Activated CD8-positive, alpha-beta memory T cell treated with anti-CD3 and anti-CD28 coated beads, Interleukin-2, amount 50 U/mL, for 24 hours (primary cell): ENCODE results near the gene HMGN1.

Source experiments
- DNase-seq: peaks from one replicate; pipeline ENCODE4 v3.0.0-alpha.2; 2020; ENCODE audit errors: extremely low read depth

HMGN1 gene

DNA sequence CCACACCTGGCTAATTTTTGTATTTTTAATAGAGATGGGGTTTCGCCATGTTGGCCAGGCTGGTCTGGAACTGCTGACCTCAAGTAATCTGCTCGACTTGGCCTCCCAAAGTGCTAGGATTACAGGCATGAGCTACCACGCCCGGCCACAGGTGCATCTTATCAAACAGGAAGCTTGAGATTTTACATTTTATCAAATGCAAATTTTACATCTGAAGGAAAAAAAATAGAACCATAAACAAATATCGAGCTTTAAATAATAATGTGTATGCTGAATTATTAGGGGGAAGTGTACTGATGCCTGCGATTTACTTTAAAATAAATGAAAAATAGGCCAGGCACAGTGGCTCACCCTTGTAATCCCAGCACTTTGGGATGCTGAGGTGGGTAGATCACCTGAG is 18.9 kb downstream of the HMGN1 start:
- no peak for DNase-seq

DNA sequence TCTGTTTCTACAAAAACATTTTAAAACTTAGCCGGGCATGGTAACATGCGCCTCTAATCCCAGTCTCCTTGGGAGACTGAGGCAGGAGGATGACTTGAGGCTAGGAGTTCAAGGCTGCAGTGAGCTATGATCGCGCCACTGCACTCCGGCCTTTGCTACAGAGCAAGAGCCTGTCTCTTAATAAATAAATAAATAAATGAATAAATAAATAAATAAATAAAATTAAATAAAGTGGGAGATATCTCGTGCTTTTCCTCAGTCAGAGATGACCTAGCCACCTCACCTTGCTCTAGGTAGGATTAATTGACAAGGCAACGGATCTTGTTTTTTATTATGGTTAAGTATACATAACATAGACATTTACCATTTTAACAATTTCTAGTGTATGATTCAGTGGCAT is 21.2 kb downstream of the HMGN1 start:
- DNase-seq, result no peak

DNA sequence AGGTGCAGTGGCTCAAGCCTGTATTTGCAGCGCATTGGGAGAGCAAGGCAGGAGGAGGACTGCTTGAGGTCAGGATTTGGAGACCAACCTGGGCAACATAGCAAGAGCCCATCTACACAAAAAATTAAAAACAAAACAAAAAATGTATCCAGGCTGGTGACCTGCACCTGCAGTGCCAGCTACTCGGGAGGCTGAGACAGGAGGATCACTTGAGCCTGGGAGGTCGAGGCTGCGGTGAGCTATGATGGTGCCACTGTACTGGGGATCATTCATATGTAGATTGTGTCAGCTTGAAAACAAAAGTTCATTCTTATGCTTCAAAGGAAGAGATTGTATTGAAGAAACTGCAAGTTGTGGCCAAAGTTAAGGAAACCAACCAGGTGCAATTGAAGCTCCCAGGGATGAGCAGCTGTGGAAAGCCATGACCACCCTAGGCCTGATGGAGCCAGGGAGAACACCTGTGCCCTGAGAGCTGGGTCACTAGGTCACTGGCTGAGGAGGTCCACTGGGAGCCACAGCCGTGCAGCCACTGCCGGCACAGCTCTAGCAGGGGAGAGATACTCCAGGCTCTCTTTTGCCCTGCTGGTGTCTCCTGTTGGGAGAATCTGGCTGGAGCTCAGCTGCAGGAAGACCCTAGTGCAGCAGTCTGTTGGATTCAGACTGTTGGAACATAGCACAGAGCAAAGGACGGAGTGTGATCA is 22.1 kb downstream of the HMGN1 start:
- DNase-seq, result no peak

DNA sequence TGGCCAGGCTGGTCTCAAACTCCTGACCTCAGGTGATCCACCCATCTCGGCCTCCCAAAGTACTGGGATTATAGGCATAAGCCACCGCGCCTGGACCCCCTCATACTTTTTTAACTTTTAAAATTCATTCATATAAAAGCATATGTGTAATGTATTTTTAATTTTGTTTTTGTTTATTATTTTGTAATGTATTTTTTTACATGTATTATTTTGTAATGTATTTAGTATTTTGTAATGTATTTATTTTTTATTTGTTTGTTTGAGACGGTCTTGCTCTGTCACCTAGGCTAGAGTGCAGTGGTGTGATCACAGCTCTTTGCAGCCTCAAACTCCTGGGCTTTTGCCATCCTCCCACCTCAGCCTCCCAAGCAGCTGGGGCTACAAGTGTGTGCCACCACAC is 23.4 kb downstream of the HMGN1 start:
- DNase-seq, result no peak

DNA sequence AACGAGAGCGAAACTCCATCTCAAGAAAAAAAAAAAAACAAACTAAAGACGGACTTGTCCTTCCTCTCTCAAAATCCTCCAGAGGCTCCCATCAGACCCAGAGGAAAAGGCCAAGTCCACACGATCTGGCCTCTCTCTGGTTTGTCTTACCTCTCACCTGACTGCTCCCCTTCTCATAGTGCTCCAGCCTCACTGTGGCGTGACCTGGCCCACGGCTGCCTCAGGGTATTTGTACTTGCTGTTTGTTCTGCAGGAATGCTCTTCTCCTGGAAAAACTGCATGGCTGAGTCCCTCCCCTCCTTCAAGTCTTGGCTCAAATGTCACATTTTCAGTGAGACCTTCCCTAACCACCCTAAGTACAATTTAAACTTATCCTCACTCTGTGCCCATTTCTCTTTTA is 27.5 kb downstream of the HMGN1 start:
- DNase-seq, result no peak

DNA sequence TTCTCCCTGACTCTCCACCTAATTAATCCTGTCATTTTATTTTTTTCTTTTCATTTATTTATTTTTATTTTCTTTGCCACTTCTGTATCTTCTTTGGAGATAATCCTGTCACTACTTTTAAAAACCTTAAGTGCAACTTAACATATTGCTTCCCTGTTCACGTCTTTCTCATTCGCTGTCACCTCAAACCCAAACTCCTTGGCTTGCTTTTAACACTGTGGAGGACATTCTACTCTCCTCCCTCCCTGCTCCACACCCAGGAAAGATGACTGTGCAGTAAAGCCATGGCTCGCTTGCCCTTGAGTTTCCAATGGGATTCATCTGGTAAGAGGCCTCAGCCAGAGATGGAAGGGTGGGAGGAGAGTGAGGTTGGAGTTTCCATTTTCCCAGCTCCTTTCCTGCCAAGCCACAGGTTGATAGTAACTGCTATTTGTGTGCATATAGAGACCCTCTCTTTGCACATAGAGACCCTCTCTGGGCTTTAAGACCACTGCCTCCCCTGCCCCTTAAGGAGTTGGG is 29.0 kb downstream of the HMGN1 start:
- DNase-seq, result no peak

DNA sequence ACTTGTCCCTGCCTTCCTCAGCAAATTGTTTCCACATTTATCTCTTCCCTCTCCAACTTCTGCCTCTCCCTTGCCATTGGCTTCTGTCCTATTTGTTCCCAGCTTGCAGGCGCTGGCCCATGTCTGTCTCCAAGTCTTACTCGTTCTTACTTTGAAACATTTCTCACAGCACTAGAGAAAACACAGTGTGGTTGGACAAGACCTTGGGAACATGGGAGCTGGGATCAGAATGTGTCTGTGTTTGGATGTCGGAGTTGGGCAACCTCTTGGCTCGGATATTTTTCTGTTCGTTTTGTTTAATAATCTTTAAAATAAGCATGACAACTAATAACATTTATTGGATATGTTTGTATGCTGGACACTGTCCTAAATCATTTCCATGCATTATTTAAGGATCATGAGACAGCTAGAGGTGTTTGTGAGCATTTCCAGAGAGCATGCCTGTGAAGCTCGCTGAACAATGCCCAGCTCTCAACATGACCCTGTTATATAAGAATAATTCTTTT is 29.6 kb downstream of the HMGN1 start:
- DNase-seq, result no peak

DNA sequence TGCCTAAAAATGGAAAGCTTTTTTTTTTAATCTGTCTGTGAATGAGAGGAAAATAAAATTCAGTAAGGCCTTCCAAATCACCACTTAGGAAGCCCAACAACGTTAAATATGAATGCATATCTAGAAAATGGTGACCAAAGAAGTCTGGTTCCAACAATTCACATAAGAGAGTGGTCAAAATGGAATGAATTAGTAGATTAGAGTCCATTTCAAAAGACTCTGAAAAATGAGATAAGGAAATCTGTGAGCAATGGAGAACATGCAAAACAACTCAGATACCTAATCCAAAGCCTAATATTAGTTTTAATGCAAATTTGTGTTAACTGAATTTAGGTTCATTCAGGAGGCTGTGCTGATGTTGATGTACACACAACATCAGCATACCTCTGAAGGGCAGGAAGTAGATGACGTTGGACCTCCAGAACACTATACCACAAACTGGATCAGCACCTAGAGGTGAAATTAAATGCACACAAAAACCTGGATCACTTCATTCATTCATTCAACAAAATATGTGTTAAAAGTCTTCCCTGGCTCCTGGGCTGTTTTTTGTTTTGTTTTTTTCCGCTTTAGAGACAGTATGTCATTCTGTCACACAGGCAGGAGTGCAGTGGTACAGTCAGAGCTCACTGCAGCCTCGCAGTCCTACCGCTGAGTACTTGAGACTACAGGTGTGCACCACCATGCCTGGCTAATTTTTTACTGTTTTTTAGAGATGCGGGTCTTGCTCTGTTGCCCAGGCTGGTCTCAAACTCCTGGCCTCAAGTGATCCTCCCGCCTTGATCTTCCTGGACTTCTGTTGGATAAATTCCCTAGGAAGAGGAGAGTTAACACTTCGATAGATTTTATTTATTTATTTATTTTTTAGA is 30.6 kb downstream of the HMGN1 start:
- DNase-seq, result no peak

DNA sequence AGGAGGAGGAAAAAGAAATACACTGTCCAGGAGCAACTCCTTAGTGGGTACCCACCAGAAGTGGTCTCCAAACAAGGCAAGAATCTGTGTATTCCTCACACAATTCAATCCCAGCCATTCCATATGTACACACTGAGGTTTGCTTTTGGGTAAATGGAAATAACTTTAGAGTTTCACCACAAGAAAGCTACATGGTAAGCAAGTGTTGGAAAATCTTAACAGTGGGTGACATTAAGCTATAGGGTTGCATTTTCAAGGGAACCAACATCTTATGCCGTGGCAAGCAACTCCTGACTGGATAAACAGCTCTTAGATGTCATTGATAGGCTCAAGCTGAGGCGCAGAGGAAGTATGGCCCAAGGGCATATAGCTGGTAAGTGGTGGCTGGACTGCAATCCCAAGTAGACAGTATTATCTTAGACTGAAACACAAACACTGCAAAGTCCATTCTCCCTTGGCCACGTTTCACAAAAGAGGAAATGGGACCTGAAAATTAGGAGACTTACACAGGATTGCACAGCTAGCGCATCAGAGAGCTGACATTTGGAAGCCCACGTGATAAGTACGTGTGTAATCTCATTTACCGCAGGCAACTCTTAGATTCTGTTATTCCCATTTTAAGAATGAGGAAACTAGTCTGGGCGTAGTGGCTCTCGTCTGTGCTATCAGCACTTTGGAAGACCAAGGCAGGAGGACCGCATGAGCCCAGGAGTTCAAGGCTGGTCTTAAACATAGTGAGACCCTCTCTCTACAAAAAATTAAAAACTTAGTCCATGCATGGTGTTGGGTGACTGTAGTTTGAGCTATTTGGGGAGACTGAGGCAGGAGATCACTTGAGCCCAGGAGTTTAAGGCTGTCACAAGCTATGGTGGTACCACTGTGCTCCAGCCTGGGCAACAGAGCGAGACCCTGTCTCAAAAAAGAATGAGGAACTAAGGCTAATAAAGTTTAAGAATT is 31.5 kb downstream of the HMGN1 start:
- no peak for DNase-seq

DNA sequence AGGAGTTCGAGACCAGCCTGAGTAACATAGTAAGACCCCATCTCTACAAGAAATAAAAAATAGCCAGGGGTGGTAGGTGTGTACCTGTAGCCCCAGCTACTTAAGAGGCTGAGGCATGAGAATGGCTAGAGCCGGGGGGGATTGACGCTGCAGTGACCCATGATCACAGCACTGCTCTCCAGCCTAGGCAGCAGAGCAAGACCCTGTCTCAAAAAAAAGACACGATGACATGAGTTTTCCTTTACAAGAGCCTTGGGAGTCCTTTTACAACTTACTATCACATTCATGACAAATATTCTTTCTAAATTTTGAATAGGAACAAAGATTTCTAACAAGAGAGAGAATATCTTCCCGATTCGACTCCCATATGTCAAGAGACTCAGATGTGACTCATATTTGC is 32.2 kb downstream of the HMGN1 start:
- no peak for DNase-seq

DNA sequence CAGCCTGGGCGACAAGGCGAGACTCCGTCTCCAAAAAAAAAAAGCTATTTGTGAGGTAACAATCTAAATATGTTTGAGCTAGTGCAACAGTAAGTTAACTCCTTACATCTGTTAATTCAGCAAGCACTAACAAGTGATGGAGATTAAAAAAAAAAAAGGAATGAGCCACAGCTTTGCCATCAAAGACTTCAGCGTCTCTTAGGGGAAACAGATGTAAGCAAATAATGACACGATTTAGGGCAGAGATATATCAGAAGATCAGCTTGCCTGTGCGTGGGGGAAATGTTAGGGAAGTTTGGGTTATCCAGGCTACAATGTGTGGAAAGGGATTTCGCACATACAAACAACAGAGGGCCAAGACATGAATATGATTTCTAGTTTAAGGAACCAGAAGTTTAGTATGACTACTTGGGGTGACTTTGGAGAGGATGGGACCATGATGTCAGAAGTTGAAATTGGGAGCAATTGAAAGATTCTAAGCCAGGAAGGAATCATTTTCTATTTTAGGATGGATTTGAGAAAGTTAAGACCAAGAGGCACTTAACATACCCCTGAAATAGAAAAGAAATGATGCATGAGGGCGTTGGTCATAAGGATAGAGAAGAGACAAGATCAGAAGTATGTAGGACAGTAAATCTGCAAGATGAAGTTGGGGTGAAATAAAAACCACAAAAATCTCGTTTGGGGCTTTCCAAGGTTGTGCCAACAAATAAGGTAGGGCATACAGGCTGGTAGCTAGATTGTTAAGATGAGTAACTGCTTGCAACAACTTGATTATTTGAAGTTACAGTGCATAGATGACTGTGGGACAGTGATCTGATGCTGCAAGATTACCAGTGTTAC is 33.1 kb downstream of the HMGN1 start:
- no peak for DNase-seq

DNA sequence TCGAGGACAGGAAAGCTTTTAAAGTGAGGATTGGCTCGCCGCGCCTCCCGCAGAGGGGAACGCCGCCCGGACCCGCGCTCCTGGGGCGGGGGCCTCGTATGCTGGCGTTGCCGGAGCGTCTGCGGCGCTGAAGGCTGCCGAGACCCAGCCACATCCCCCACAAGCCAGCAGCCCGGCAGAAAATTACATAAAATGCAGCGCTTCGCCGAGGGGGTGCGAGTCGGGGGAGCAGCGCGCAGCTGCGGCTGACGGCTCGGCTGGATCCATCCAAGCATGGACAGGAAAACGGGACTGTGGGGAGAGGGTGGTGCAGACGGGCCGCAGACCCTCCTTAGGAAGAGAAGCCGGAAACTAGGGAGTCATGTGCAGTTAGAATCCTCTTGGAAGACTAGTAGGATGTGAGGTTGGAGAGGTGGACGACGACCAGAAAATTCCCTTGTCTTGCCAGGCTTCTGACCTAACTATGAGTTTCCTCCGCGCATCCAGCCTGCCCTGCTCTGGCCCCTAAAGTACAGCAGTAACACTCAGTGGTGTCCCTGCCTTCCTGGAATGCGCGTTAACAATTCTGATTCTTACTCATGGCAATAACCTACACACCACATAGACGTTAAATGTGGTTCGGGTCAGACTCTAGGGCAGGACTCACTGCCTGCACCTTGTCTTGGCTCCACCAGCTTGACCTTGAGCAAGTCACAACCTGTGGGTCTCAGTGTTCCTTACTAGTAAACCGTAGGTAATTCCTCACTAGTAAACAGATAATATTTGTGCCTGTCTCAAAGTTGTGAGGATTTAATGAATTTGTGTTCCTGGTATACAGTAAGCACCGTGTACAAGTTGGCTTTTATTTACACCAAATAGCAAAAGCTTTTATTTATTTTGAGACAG is 34.5 kb downstream of the HMGN1 start:
- DNase-seq, result peak; percentile 2

DNA sequence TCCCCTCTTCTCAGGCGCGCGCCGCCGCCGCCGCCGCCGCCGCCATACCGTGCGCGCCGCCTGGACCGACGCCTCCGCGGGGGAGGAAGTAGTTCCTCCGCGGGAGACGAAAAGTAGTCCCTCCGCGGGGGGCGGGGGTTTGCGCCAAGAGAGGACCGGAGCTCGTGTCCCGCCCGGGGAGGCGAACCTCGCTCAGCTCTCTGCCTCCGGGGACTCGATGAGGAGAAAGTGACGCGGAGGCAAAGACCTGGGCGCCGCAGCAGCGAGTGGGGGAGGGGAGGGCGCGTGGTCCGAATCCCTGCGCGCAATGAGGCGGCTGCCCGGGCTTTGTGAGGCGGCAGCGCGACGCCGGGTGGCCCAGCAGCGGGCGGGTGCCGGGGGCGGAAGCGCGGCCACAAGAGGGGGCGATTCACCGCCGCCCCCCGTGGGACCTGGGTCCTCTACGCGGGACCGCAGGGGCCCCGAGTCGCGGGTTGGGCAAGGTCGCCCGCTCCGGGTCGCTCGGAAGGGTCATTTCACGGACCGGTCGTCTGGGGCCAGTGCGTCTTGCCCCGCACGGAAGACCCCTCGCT is 35.2 kb downstream of the HMGN1 start, which contains the start of gene BRWD1:
Gene BRWD1, minus strand, starts transcription at position 62 of the 572 bp plus-strand sequence. CDS start 141 bp downstream, outside the sequence.
- DNase-seq, result peak; percentile 34

DNA sequence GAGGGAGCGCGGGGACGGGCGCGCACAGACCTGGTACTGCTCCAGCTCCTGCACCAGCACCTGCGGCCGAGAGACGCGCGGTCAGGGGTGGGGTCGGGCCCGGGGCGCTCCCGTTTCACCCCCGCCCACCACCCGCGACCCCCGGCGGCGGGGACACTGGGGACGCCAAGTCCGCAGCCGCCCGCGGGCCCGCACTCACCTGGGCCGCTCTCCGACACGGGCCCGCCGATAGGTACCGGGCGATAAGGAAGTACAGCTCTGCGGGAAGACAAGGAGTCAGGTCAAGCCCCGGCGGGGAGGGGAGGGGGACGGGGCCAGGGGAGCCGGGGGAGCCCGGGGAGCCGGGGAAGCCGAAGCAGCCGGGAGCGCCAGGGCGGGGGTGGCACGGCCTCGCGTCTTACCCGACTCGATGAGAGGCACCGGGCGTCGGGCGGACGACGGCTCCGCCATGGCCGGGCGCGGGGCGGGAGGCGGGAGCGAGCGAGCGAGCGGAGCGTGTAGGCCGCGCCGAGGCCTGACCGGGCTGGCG is 35.8 kb downstream of the HMGN1 start:
- peak; percentile 4 for DNase-seq

DNA sequence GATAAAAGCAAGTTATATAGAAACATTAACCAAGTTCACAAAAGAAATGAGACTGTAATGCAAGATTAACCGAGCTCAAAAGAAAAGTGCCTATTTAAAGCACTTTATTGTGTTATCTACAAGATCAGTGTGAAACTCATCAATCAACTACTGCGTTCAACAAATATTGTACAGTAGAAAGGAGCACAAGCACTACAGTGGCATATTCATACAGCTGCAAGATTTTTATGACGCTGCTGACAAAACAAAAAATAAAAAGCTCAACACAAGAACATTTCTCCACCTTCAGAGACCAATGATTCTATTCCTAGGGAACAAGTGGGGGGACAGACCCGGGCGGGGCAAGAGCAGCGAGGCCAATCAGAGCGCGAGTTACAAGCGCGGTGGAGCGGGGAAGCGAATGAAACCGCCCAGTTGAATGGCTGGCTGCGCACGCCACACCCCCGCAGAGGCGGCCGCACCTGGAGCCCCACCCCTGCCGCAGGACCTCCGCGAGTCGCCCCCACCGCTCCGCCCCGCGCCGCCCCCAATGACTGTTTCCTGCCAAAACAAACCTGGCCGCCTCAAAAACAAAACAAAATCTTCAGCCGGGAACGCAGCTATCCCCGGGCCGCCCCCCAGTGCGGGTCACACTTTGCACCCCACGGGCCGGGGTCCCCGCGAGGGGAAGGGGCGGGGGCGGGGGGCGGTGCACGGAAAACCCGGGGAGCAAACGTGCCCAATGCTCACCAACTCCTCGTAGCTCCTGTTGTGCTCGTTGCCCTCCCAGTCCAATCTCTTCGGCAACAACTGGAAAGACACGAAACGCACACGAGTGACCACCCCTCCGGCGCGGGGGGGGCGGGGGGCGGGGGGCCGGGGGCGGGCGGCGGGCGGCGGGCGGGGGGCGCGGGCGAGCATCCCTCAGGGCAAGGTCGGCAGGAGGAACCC is 36.5 kb downstream of the HMGN1 start:
- DNase-seq, result peak; percentile 90

DNA sequence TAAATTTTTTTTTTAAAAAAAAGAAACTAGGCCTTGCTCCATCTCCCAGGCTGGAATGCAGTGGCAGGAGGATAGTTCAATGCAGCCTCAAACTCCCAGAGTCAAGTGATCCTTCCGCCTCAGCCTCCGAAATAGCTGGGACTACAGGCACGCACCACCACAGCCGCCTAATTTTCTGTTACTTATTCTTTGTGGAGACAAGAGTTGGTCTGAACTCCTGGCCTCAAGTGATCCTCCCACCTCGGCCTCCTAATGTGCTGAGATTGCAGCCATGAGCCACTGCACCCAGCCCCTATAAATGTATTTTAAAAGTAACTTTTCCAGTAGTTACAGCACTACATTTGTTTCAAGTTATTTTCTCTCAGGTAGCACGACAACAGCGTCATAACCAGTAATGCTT is 37.7 kb downstream of the HMGN1 start:
- no peak for DNase-seq

DNA sequence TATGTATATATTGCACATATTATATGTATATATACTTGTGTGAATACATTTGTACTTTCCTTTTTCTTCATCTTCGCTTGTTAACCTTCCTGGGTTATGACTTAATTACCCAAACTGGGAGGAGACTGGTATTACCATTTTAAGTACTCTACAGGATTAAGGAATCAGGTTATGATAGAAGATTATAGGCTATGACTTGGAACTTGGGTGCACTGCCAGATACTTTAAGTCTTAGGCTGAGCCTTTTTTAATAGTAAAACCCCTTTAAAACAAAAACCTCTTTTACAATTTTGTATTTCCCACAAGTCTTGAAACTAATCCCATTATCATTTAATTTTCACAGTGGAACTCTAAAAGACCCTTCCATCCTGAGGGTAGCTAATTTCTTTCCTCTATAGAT is 41.4 kb downstream of the HMGN1 start:
- no peak for DNase-seq

DNA sequence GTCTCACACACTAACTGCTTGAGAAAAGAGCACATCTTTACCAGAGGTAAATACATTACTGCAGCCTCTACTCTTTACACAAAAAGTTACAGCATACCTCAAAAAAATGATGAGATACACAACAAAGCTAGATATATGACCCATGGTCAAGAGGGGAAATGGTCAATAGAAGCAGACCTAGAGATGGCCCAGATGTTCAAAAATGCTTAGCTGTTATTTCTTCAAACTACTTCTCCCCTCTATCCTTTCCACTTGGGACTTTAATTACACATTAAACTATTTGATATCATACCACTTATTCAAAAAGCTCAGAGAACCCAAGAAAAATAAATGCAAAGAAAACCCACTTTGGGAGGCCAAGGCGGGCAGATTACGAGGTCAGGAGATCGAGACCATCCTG is 48.3 kb downstream of the HMGN1 start:
- DNase-seq, result no peak
